ENCODE results near the gene MVD. TPM values are rescaled to one million over a fixed set of nuclear protein-coding genes. Genes with fewer than 3 reads are reported as not detected.

MVD gene
- total and polyA plus RNA-seq, 4 donors, result 39.1 to 135 (median 119) TPM

GRCh38 chr16:88624481-88624880 lies 38.4 kb downstream of the MVD start:
- H3K4me3 ChIP-seq, result no peak overlapping the region
- ATAC-seq (ENCODE audit: insufficient read depth, low FRiP score), result no peak
- WGBS, 2 donors, result 91 to 97% methylated on average over 11 to 18 of the region's 18 CpGs
- no peaks in the 10 kb centered on the region for H3K4me1 ChIP-seq (ENCODE audit: control insufficient read depth in 5 of 5, insufficient read depth in 5 of 5, low read length in 5 of 5)
- no peak for TF ChIP-seq CTCF (IDR thresholded peaks at IDR 0.05; ENCODE audit: control extremely low read depth, extremely low read depth)
- H3K9ac ChIP-seq (ENCODE audit: insufficient read depth in 1 of 2, low read length in 2 of 2), result no peak overlapping the region
- H3K27me3 ChIP-seq (ENCODE audit: control insufficient read depth in 3 of 3, insufficient read depth in 3 of 3, low read length in 2 of 3), result no peaks in the 10 kb centered on the region
- peaks cover 10 to 57% (median 29%) of the 10 kb centered on the region in 4 donors for H3K36me3 ChIP-seq (ENCODE audit: control insufficient read depth in 4 of 4, insufficient read depth in 4 of 4, low read length in 4 of 4)
- H3K27ac ChIP-seq (ENCODE audit: low read depth in 1 of 2, low read length in 1 of 2), result no peak overlapping the region
- no peaks in the 10 kb centered on the region for H3K9me3 ChIP-seq (ENCODE audit: control insufficient read depth in 4 of 4, insufficient read depth in 3 of 4, low read length in 3 of 4)
- DNase-seq, result no peak

- ATAC-seq (ENCODE audit: insufficient read depth, low FRiP score) (no peak), DNase-seq (no peak)
- H3K36me3 ChIP-seq (ENCODE audit: control insufficient read depth in 4 of 4, insufficient read depth in 4 of 4, low read length in 4 of 4), result peaks cover 10 to 58% (median 28%) of the 10 kb centered on the region in 4 donors
- no peak overlapping the region for H3K4me3 ChIP-seq
- no peak overlapping the region for H3K27ac ChIP-seq (ENCODE audit: low read depth in 1 of 2, low read length in 1 of 2)
- H3K27me3 ChIP-seq (ENCODE audit: control insufficient read depth in 3 of 3, insufficient read depth in 3 of 3, low read length in 2 of 3), result no peaks in the 10 kb centered on the region
- no peaks in the 10 kb centered on the region for H3K4me1 ChIP-seq (ENCODE audit: control insufficient read depth in 5 of 5, insufficient read depth in 5 of 5, low read length in 5 of 5)
- H3K9ac ChIP-seq (ENCODE audit: insufficient read depth in 1 of 2, low read length in 2 of 2), result no peak overlapping the region
- no peaks in the 10 kb centered on the region for H3K9me3 ChIP-seq (ENCODE audit: control insufficient read depth in 4 of 4, insufficient read depth in 3 of 4, low read length in 3 of 4)
- WGBS, 2 donors, result 97 to 100% methylated on average over 13 of the region's 13 CpGs
- no peak for TF ChIP-seq CTCF (IDR thresholded peaks at IDR 0.05; ENCODE audit: control extremely low read depth, extremely low read depth)
Measured at GRCh38 chr16:88623858-88624257, 39.0 kb downstream of the MVD start.

GRCh38 chr16:88622866-88623265 lies 40.0 kb downstream of the MVD start:
- no peak for ATAC-seq (ENCODE audit: insufficient read depth, low FRiP score)
- WGBS, 2 donors, result 97% methylated on average over 29 of the region's 29 CpGs
- Histone ChIP-seq H3K27me3 (ENCODE audit: control insufficient read depth in 3 of 3, insufficient read depth in 3 of 3, low read length in 2 of 3) (no peaks in the 10 kb centered on the region), H3K9ac (ENCODE audit: insufficient read depth in 1 of 2, low read length in 2 of 2) (no peak overlapping the region), H3K36me3 (ENCODE audit: control insufficient read depth in 4 of 4, insufficient read depth in 4 of 4, low read length in 4 of 4) (peaks cover 10 to 53% (median 26%) of the 10 kb centered on the region in 4 donors), H3K4me1 (ENCODE audit: control insufficient read depth in 5 of 5, insufficient read depth in 5 of 5, low read length in 5 of 5) (no peaks in the 10 kb centered on the region), H3K4me3 (no peak overlapping the region), H3K9me3 (ENCODE audit: control insufficient read depth in 4 of 4, insufficient read depth in 3 of 4, low read length in 3 of 4) (no peaks in the 10 kb centered on the region), H3K27ac (ENCODE audit: low read depth in 1 of 2, low read length in 1 of 2) (no peak overlapping the region)
- TF ChIP-seq CTCF (IDR thresholded peaks at IDR 0.05; ENCODE audit: control extremely low read depth, extremely low read depth), result no peak
- DNase-seq, result no peak

- Histone ChIP-seq H3K9ac (ENCODE audit: insufficient read depth in 1 of 2, low read length in 2 of 2) (no peak overlapping the region), H3K4me1 (ENCODE audit: control insufficient read depth in 5 of 5, insufficient read depth in 5 of 5, low read length in 5 of 5) (no peaks in the 10 kb centered on the region), H3K36me3 (ENCODE audit: control insufficient read depth in 4 of 4, insufficient read depth in 4 of 4, low read length in 4 of 4) (peaks cover 10 to 54% (median 25%) of the 10 kb centered on the region in 4 donors), H3K27me3 (ENCODE audit: control insufficient read depth in 3 of 3, insufficient read depth in 3 of 3, low read length in 2 of 3) (no peaks in the 10 kb centered on the region), H3K9me3 (ENCODE audit: control insufficient read depth in 4 of 4, insufficient read depth in 3 of 4, low read length in 3 of 4) (no peaks in the 10 kb centered on the region), H3K27ac (ENCODE audit: low read depth in 1 of 2, low read length in 1 of 2) (no peak overlapping the region), H3K4me3 (no peak overlapping the region)
- ATAC-seq (ENCODE audit: insufficient read depth, low FRiP score) (no peak), DNase-seq (no peak)
- no peak for TF ChIP-seq CTCF (IDR thresholded peaks at IDR 0.05; ENCODE audit: control extremely low read depth, extremely low read depth)
- 94 to 97% methylated on average over 19 of the region's 19 CpGs for WGBS, 2 donors
Measured at GRCh38 chr16:88622125-88622524, 40.8 kb downstream of the MVD start.
